Psoas muscle (tissue), 8 donors: ENCODE results near the gene PITPNC1. TPM values are rescaled to one million over a fixed set of nuclear protein-coding genes. Genes with fewer than 3 reads are reported as not detected.
A peak's percentile ranks its signal among the peaks of the same experiment; 100 is the strongest.
"Not testable (repeated sequence)": the region's sequence is repeated elsewhere in the genome, so short reads cannot be mapped to it uniquely, and the experiment has no call there.

Source experiments
- ATAC-seq, 4 donors: fragments of 200-7000 bp; cut with Tn5 transposase; one replicate each; pipeline ENCODE4 v1.9.1; 2020; ENCODE audit warnings: moderate library complexity in 3 of 4, mild to moderate bottlenecking in 2 of 4
- DNase-seq, 2 donors: peaks; one replicate each; pipeline ENCODE4 v3.0.0-alpha.2; 2020
- H3K27ac ChIP-seq: fragments of 200-600 bp; one replicate; pipeline ENCODE4 v1.8.0; 2022
- H3K27me3 ChIP-seq, 3 donors: fragments of 200-600 bp in 1 of 3; one replicate each; pipeline versions ENCODE4 v1.6.1 to v1.8.0; 2013 to 2022; ENCODE audit warnings: low read length in 2 of 3, mild to moderate bottlenecking in 2 of 3, moderate library complexity in 1 of 3; ENCODE audit not compliant: insufficient read depth in 3 of 3
- H3K36me3 ChIP-seq, 2 donors: fragments of 200-600 bp in 1 of 2; one replicate each; pipeline versions ENCODE4 v1.6.1 to v1.8.0; 2013 to 2022; ENCODE audit warnings: low read depth in 1 of 2, mild to moderate bottlenecking in 1 of 2, moderate library complexity in 1 of 2; ENCODE audit not compliant: insufficient read depth in 1 of 2
- H3K4me1 ChIP-seq: fragments of 200-600 bp; one replicate; pipeline ENCODE4 v1.8.0; 2022
- H3K4me3 ChIP-seq: fragments of 200-600 bp; one replicate; pipeline ENCODE4 v1.8.0; 2022; ENCODE audit warnings: mild to moderate bottlenecking
- H3K9me3 ChIP-seq: fragments of 200-600 bp; one replicate; pipeline ENCODE4 v1.8.0; 2022
- CTCF ChIP-seq: fragments of 200-600 bp; IDR thresholded peaks from one replicate; pipeline ENCODE4 v1.8.0; 2022; ENCODE audit warnings: antibody characterized with exemption
- WGBS, 3 donors: extraction: QIAGEN DNeasy Blood & Tissue Kit; methylation state at CpG; one replicate each; pipeline versions ENCODE4 v1.1.6 to v1.1.7; 2013; 5-methylcytosine and 5-hydroxymethylcytosine counted together
- intact Hi-C, 2 donors: fragments of 100-400 bp; cut with DNase I; formaldehyde crosslinking; loops; one replicate each; pipeline versions ENCODE4 v1.11.0 to v1.14.2; 2022
- polyA plus RNA-seq, 3 donors: library from polyadenylated mRNA; stranded (reverse); fragments of 200-250 nt; gene quantifications; one replicate each; pipeline ENCODE4 v1.2.3, GENCODE V29; 2013
- total RNA-seq, 4 donors: library from RNA; stranded (reverse); fragmentation: NEBNext Ultra II Directional in 2 of 4; extraction: Animal tissue kit (Norgen Biotek cat#: 25700) in 2 of 4; gene quantifications; one replicate each; pipeline versions ENCODE4 v1.2.1 to v1.2.4, GENCODE V29; 2021 to 2023
- donor health status: healthy with polysubstance abuse.
- donor health status: DM: no; HTN: no; CAD: no; lungs with moderate emphysema.
- donor health status: Bipolar disorder and iron deficiency.
- donor health status: healthy.
- donor health status: DM: yes; HTN: yes; CAD: no.
- donor health status: DM: no; HTN: no; CAD: no.
- donor health status: DM: no; HTN: no; CAD: no.
- donor health status: DM: yes; HTN: yes; CAD: no.

The PITPNC1 gene
- total and polyA plus RNA-seq, 7 donors, result 4.4 to 54.7 (median 6.6) TPM

DNA sequence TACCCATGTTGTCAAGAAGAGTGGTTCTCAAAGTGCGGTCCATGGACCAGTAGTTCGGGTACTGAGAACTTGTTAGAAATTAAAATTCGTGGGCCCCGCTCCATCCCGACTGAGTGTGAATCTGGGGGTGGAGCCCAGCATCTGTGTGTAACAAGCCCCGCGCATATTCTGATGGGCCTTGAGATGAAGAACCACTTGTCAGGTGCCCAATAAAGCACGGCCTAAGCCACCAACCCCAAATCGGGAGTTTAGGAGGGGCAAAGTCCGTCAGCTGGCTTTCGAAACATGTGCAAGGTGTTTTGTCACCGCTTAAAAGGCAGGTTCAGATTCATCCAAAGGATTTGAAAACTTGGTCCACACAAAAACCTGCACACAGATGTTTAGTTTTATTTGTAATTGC lies 40.2 kb upstream of the PITPNC1 start:
- intact Hi-C loops, result no loop called here
- no peak for DNase-seq
- H3K27ac ChIP-seq, result no peak overlapping the region
- no peaks in the 10 kb centered on the region for H3K27me3 ChIP-seq
- 89 to 93% (median 90%) methylated on average over 12 of the region's 12 CpGs for WGBS, 3 donors
- no peak for TF ChIP-seq CTCF
- peaks cover 0 to 34% of the 10 kb centered on the region in 2 donors for H3K36me3 ChIP-seq
- ATAC-seq, result peak in 3 of 4 donors; percentile 18 to 45 (median 41)
- no peak overlapping the region for H3K4me3 ChIP-seq
- no peaks in the 10 kb centered on the region for H3K9me3 ChIP-seq
- H3K4me1 ChIP-seq, result no peaks in the 10 kb centered on the region

- H3K4me3 ChIP-seq, H3K4me1 ChIP-seq, H3K9me3 ChIP-seq, DNase-seq, H3K27me3 ChIP-seq, H3K27ac ChIP-seq, intact Hi-C loops: not testable (repeated sequence)
- peak in 2 of 4 donors; percentile 41 to 51 for ATAC-seq
- 84 to 90% (median 87%) methylated on average over 7 of the region's 7 CpGs for WGBS, 3 donors
- H3K36me3 ChIP-seq, result peaks cover 2 to 49% of the 10 kb centered on the region in 2 donors
These were observed 38.7 kb upstream of the PITPNC1 start for GRCh38 chr17:67338353-67338752.

DNA sequence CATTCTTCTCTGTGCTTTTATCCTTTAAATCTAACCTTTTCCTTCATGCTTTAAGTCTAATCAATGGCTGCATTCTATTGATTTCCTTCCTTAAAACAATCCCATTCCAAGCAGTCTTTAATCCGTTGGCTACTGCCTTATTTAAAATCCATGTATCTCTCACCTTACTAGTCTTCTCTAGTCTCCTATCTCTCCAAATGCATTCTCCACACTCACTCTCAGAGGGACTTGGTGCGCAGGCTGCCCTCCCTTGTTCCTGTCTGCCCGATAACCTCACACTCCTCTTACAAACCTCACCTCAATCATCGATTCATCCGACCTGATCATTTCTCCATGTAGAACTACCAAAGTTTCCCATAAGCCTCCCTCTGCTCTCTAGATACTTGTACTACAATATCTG lies 33.8 kb upstream of the PITPNC1 start:
- intact Hi-C loops, result no loop called here
- TF ChIP-seq CTCF, result no peak
- H3K4me1 ChIP-seq, result no peaks in the 10 kb centered on the region
- no peak for DNase-seq
- no peaks in the 10 kb centered on the region for H3K9me3 ChIP-seq
- no peak for ATAC-seq
- 92 to 96% (median 93%) methylated on average over 5 of the region's 5 CpGs for WGBS, 3 donors
- H3K27ac ChIP-seq, result no peak overlapping the region
- H3K4me3 ChIP-seq, result no peak overlapping the region
- H3K36me3 ChIP-seq, result peaks cover 12 to 94% of the 10 kb centered on the region in 2 donors
- H3K27me3 ChIP-seq, result no peaks in the 10 kb centered on the region

DNA sequence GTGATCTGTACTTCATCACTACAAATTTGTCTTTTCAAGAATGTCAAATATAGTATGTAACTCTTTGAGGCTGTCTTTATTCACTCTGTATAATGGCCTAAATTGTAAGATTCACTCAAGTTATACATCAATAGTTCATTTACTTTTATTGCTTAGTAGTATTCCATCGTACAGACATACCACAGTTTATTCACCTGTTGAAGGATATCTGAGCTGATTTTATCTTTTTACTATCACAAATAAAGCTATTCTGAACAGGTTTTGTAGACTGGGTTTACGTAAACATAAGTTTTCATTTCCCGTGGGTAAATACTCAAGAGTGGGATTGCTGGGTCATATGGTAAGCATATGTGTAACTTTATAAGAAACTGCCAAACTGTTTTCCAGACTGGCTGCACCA lies 29.3 kb upstream of the PITPNC1 start:
- no peak for ATAC-seq
- DNase-seq, result no peak
- WGBS, 3 donors, result 96 to 98% (median 97%) methylated on average over 3 of the region's 3 CpGs
- Histone ChIP-seq H3K27me3 (no peaks in the 10 kb centered on the region), H3K36me3 (peaks cover 18 to 99% of the 10 kb centered on the region in 2 donors), H3K4me3 (no peak overlapping the region), H3K27ac (no peak overlapping the region), H3K9me3 (no peaks in the 10 kb centered on the region), H3K4me1 (no peaks in the 10 kb centered on the region)
- intact Hi-C loops, result no loop called here
- no peak for TF ChIP-seq CTCF

GRCh38 chr17:67349420-67349819 lies 27.7 kb upstream of the PITPNC1 start:
- ATAC-seq (no peak), DNase-seq (no peak)
- Histone ChIP-seq H3K27me3 (no peaks in the 10 kb centered on the region), H3K4me3 (no peak overlapping the region), H3K36me3 (peaks cover 18 to 99% of the 10 kb centered on the region in 2 donors), H3K4me1 (no peaks in the 10 kb centered on the region), H3K9me3 (no peaks in the 10 kb centered on the region), H3K27ac (no peak overlapping the region)
- 88 to 93% (median 93%) methylated on average over 1 of the region's 1 CpG for WGBS, 3 donors
- intact Hi-C loops, result no loop called here
- TF ChIP-seq CTCF, result no peak
